Colonic mucosa (tissue), 4 donors: ENCODE results near the gene PM20D2. TPM values are rescaled to one million over a fixed set of nuclear protein-coding genes. Genes with fewer than 3 reads are reported as not detected.
"Not testable (repeated sequence)": the region's sequence is repeated elsewhere in the genome, so short reads cannot be mapped to it uniquely, and the experiment has no call there.

Experiments used
- DNase-seq: peaks from one replicate; pipeline ENCODE4 v3.0.0-alpha.2; 2020
- H3K27ac ChIP-seq: fragments of 200-600 bp; one replicate; pipeline ENCODE4 v1.8.0; 2021
- H3K27me3 ChIP-seq: fragments of 200-600 bp; one replicate; pipeline ENCODE4 v1.8.0; 2021
- H3K36me3 ChIP-seq: fragments of 200-600 bp; one replicate; pipeline ENCODE4 v1.8.0; 2021
- H3K4me1 ChIP-seq: fragments of 200-600 bp; one replicate; pipeline ENCODE4 v1.8.0; 2021; ENCODE audit warnings: mild to moderate bottlenecking
- H3K4me3 ChIP-seq: fragments of 200-600 bp; one replicate; pipeline ENCODE4 v1.8.0; 2021
- H3K9ac ChIP-seq, 2 donors: one replicate each; pipeline ENCODE4 v1.7.0; 2013; ENCODE audit warnings: control low read depth in 2 of 2, low read depth in 2 of 2, low read length in 2 of 2
- H3K9me3 ChIP-seq: fragments of 200-600 bp; one replicate; pipeline ENCODE4 v1.8.0; 2021
- intact Hi-C: fragments of 100-400 bp; cut with DNase I; formaldehyde crosslinking; loops from one replicate; pipeline ENCODE4 v1.14.1; 2022
- total RNA-seq, 2 donors: library from RNA; stranded (reverse); fragmentation: NEBNext Ultra II Directional in 1 of 2; extraction: Animal tissue kit (Norgen Biotek cat#: 25700) in 1 of 2; gene quantifications; one replicate each; pipeline ENCODE4 v1.2.1, GENCODE V29; 2021
- TF ChIP-seq, protein P1 (sequence below): fragments of 200-600 bp; IDR thresholded peaks from one replicate; pipeline ENCODE4 v1.8.0; 2022; ENCODE audit warnings: antibody characterized with exemption, mild to moderate bottlenecking
- donor health status: healthy.
- donor health status: DM: no; HTN: no; CAD: no.
- donor health status: DM: no; HTN: no; CAD: no.

Gene PM20D2
- total RNA-seq, 2 donors from 2014 or later = 19.2 to 24.2 TPM

DNA sequence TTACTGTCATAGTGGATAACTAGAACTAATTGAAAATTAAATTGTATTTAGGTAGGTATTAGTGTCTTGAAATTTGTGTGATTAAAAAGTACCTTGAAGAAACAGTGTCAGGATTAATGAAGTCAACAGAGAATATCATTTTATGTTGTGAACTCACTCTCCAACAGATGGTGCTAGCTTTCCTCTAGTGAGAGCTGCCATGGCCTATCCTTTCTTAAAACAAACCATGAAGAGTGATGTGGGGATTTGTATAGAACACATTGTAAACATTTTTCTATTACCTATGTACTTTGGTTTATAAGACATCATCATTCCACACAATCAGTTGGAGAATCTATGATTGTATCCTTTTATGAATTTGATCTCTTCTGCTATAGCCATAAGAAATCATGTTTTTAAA, 23.2 kb upstream of the PM20D2 start:
- no peak overlapping the region for H3K27ac ChIP-seq
- no peak for DNase-seq
- TF ChIP-seq, protein P1, sequence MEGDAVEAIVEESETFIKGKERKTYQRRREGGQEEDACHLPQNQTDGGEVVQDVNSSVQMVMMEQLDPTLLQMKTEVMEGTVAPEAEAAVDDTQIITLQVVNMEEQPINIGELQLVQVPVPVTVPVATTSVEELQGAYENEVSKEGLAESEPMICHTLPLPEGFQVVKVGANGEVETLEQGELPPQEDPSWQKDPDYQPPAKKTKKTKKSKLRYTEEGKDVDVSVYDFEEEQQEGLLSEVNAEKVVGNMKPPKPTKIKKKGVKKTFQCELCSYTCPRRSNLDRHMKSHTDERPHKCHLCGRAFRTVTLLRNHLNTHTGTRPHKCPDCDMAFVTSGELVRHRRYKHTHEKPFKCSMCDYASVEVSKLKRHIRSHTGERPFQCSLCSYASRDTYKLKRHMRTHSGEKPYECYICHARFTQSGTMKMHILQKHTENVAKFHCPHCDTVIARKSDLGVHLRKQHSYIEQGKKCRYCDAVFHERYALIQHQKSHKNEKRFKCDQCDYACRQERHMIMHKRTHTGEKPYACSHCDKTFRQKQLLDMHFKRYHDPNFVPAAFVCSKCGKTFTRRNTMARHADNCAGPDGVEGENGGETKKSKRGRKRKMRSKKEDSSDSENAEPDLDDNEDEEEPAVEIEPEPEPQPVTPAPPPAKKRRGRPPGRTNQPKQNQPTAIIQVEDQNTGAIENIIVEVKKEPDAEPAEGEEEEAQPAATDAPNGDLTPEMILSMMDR = peak; percentile 35
- H3K9ac ChIP-seq = no peak overlapping the region
- H3K9me3 ChIP-seq = no peaks in the 10 kb centered on the region
- H3K4me3 ChIP-seq = no peak overlapping the region
- no peaks in the 10 kb centered on the region for H3K4me1 ChIP-seq
- no peaks in the 10 kb centered on the region for H3K27me3 ChIP-seq
- H3K36me3 ChIP-seq = no peaks in the 10 kb centered on the region
- intact Hi-C loops = loop anchor here (2.0 to 5.0 kb wide), 3 partner anchors 120 to 250 kb away; no protein-coding TSS in a partner anchor

DNA sequence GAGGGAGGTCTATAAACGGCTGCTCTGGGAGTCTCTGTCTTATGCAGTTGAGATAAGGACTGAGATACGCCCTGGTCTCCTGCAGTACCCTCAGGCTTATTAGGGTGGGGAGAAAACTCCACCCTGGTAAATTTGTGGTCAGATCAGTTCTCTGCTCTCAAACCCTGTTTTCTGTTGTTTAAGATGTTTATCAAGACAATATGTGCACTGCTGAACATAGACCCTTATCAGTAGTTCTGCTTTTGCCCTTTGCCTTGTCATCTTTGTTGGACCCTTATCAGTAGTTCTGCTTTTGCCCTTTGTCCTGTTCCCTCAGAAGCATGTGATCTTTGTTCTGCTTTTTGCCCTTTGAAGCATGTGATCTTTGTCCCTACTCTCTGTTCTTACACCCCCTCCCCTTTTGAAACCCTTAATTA, 17.6 kb upstream of the PM20D2 start:
- H3K36me3 ChIP-seq, DNase-seq, H3K9ac ChIP-seq, H3K27ac ChIP-seq, intact Hi-C loops, H3K4me3 ChIP-seq, H3K9me3 ChIP-seq, H3K27me3 ChIP-seq, H3K4me1 ChIP-seq: not testable (repeated sequence)

DNA sequence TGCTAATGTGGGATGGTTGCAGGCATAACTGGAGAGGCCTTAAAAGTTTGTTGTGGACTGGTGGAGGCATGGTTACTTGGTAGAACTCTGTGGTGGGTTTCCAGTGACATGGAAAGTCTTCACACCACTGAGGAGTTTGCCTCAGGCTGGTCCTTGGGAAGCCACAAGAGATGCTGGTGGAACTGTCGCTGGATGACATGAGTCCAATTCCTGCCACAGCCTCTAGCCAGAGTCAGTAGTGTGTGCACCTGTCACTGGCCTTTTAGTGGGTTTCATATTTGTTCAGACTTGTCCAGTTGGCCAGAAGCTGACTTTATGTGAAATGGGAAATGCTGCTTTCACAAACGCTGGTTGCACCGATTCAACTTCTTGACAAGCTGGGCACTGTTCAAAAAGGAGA, 14.3 kb upstream of the PM20D2 start:
- intact Hi-C loops = no loop called here
- no peaks in the 10 kb centered on the region for H3K27me3 ChIP-seq
- no peak overlapping the region for H3K9ac ChIP-seq
- H3K4me1 ChIP-seq = no peaks in the 10 kb centered on the region
- TF ChIP-seq, protein P1 = no peak
- no peak overlapping the region for H3K4me3 ChIP-seq
- H3K9me3 ChIP-seq = no peaks in the 10 kb centered on the region
- no peak overlapping the region for H3K27ac ChIP-seq
- DNase-seq = no peak
- H3K36me3 ChIP-seq = no peaks in the 10 kb centered on the region

DNA sequence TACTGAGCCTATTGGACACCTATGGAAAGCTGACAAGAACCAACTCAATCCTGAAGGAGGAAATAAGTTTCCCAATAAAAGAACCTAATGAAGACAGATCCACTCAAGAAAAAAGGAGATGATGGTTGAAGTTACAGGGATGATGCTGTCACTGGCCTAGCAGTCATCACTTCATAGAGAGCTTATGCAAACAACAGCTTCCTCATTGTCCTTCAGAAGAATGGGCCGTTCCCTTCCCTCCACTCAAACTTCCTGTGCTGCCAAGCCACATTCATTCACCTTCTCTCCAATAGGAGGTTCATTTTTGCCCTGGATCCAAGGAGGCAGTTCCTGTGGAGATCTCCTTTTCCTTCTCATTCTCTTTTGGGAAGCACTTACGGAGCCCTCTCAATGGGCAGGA, 13.8 kb upstream of the PM20D2 start:
- no peak for DNase-seq
- H3K9ac ChIP-seq = no peak overlapping the region
- H3K27ac ChIP-seq = no peak overlapping the region
- no peaks in the 10 kb centered on the region for H3K9me3 ChIP-seq
- H3K4me3 ChIP-seq = no peak overlapping the region
- TF ChIP-seq, protein P1 = no peak
- no peaks in the 10 kb centered on the region for H3K36me3 ChIP-seq
- intact Hi-C loops = no loop called here
- H3K4me1 ChIP-seq = no peaks in the 10 kb centered on the region
- H3K27me3 ChIP-seq = no peaks in the 10 kb centered on the region

DNA sequence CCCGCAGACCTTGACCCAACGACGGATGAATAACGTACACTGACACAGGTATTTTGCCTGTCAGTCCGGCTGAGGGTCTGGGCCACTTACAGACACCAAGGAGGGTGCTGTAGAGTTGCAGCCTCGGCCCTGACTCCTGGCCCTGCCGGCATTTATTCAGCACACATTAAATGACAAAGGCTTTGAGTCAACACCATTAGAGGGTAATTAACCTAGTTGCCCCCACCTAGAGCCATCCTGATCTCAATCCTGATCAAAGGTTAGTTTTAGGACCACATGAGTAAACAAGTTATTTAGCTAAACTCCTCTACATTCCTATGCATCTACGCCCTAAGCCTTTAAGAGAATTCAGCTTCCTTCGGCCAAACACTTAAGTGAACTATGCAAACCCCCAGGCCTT, 11.9 kb upstream of the PM20D2 start:
- TF ChIP-seq, protein P1 = no peak
- intact Hi-C loops = no loop called here
- H3K36me3 ChIP-seq = no peaks in the 10 kb centered on the region
- no peak overlapping the region for H3K9ac ChIP-seq
- H3K4me3 ChIP-seq = no peak overlapping the region
- H3K4me1 ChIP-seq = no peaks in the 10 kb centered on the region
- H3K27ac ChIP-seq = no peak overlapping the region
- H3K27me3 ChIP-seq = no peaks in the 10 kb centered on the region
- no peak for DNase-seq
- no peaks in the 10 kb centered on the region for H3K9me3 ChIP-seq

GRCh38 chr6:89134723-89135122, 11.1 kb upstream of the PM20D2 start:
- intact Hi-C loops = no loop called here
- Histone ChIP-seq H3K36me3 (no peaks in the 10 kb centered on the region), H3K9me3 (no peaks in the 10 kb centered on the region), H3K4me1 (no peaks in the 10 kb centered on the region), H3K4me3 (no peak overlapping the region), H3K9ac (no peak overlapping the region), H3K27me3 (no peaks in the 10 kb centered on the region), H3K27ac (no peak overlapping the region)
- TF ChIP-seq, protein P1 = no peak
- no peak for DNase-seq
